SU-DHL-6 (cell line): Measurements from ENCODE around the gene ECI2.

Experiments
- H2AFZ ChIP-seq: fragments of 200-600 bp; sonication (generic); 2 replicates; pipeline ENCODE4 v1.6.1; 2014; ENCODE audit warnings: low read depth, mild to moderate bottlenecking, moderate library complexity, mixed read lengths, antibody characterized with exemption, low read length; ENCODE audit not compliant: severe bottlenecking
- H3F3A ChIP-seq: fragments of 200-600 bp; shearing (Covaris generic); 2 replicates; pipeline ENCODE4 v1.6.0; 2016; ENCODE audit warnings: antibody characterized with exemption, mild to moderate bottlenecking; ENCODE audit not compliant: insufficient read depth
- H3K27ac ChIP-seq: fragments of 200-600 bp; sonication (generic); 2 replicates; pipeline ENCODE4 v1.5.1; 2016; ENCODE audit warnings: low read depth, mild to moderate bottlenecking, low read length, moderate library complexity, mixed read lengths
- H3K27me3 ChIP-seq: fragments of 200-600 bp; sonication (generic), shearing (Covaris generic); 2 replicates; pipeline ENCODE4 v1.6.0; 2014; ENCODE audit warnings: mild to moderate bottlenecking, low read length
- H3K36me3 ChIP-seq: fragments of 200-600 bp; sonication (generic); 2 replicates; pipeline ENCODE4 v1.6.1; 2014; ENCODE audit warnings: mild to moderate bottlenecking, low read length, mixed read lengths
- H3K4me2 ChIP-seq: fragments of 300-600, 200-600 bp; shearing (Covaris generic), sonication (generic); 2 replicates; pipeline ENCODE4 v1.6.0; 2014; ENCODE audit warnings: low read length, low read depth, mild to moderate bottlenecking; ENCODE audit not compliant: poor library complexity, severe bottlenecking
- H3K4me3 ChIP-seq: fragments of 200-600 bp; sonication (generic); 2 replicates; pipeline ENCODE4 v1.5.1; 2014; ENCODE audit warnings: antibody characterized with exemption, low read length, mild to moderate bottlenecking, mixed read lengths; ENCODE audit not compliant: insufficient read depth, poor library complexity, severe bottlenecking
- H3K79me2 ChIP-seq: fragments of 200-600 bp; sonication (generic); 2 replicates; pipeline ENCODE4 v1.6.1; 2014; ENCODE audit warnings: mild to moderate bottlenecking, low read length, moderate library complexity; ENCODE audit not compliant: insufficient read depth
- H3K9ac ChIP-seq: fragments of 200-600 bp; sonication (generic); 2 replicates; pipeline ENCODE4 v1.7.0; 2014; ENCODE audit warnings: mild to moderate bottlenecking, low read length
- H3K9me2 ChIP-seq: fragments of 200-600 bp; sonication (generic); replicated peaks from 2 replicates; pipeline ENCODE4 v1.6.1; 2014; ENCODE audit warnings: low read length; ENCODE audit not compliant: insufficient read depth
- H3K9me3 ChIP-seq: fragments of 200-600 bp; sonication (generic); 2 replicates; pipeline ENCODE4 v1.6.1; 2014; ENCODE audit warnings: low read length, mixed read lengths; ENCODE audit not compliant: insufficient read depth
- H4K20me1 ChIP-seq: fragments of 200-600 bp; sonication (generic); 2 replicates; pipeline ENCODE4 v1.6.1; 2014; ENCODE audit warnings: low read depth, mild to moderate bottlenecking, antibody characterized with exemption, low read length, moderate library complexity, mixed read lengths
- EZH2phosphoT487 ChIP-seq: fragments of 200-600 bp; sonication (generic), shearing (Covaris generic); conservative IDR thresholded peaks from 2 replicates; pipeline ENCODE4 v1.6.1; 2018; ENCODE audit warnings: mild to moderate bottlenecking, antibody characterized with exemption, low read length, moderate library complexity, mixed read lengths
- TF ChIP-seq, protein P1 (sequence below): fragments of 200-600 bp; sonication (generic); IDR thresholded peaks from one replicate; pipeline ENCODE4 v1.5.1; 2017; ENCODE audit warnings: antibody characterized with exemption, mild to moderate bottlenecking, low read length, moderate library complexity; ENCODE audit not compliant: insufficient read depth, poor library complexity, severe bottlenecking

Gene ECI2

GRCh38 chr6:4115741-4116140 is 19.6 kb downstream of the ECI2 start:
- Histone ChIP-seq H3K27ac (no peak overlapping the region), H3K9me3 (no peaks in the 10 kb centered on the region), H3K79me2 (no peaks in the 10 kb centered on the region), H3K4me3 (no peak overlapping the region), H3K4me2 (no peak overlapping the region), H4K20me1 (no peaks in the 10 kb centered on the region), H3K36me3 (no peaks in the 10 kb centered on the region), H3F3A (no peaks in the 10 kb centered on the region), H2AFZ (no peak overlapping the region), H3K9me2 (no peaks in the 10 kb centered on the region), H3K9ac (no peak overlapping the region), H3K27me3 (no peaks in the 10 kb centered on the region)
- TF ChIP-seq, protein P1, sequence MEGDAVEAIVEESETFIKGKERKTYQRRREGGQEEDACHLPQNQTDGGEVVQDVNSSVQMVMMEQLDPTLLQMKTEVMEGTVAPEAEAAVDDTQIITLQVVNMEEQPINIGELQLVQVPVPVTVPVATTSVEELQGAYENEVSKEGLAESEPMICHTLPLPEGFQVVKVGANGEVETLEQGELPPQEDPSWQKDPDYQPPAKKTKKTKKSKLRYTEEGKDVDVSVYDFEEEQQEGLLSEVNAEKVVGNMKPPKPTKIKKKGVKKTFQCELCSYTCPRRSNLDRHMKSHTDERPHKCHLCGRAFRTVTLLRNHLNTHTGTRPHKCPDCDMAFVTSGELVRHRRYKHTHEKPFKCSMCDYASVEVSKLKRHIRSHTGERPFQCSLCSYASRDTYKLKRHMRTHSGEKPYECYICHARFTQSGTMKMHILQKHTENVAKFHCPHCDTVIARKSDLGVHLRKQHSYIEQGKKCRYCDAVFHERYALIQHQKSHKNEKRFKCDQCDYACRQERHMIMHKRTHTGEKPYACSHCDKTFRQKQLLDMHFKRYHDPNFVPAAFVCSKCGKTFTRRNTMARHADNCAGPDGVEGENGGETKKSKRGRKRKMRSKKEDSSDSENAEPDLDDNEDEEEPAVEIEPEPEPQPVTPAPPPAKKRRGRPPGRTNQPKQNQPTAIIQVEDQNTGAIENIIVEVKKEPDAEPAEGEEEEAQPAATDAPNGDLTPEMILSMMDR, result no peak
- TF ChIP-seq EZH2phosphoT487, result no peak

- Histone ChIP-seq H3K9me3 (no peaks in the 10 kb centered on the region), H3K27ac (no peak overlapping the region), H3K36me3 (no peaks in the 10 kb centered on the region), H3K79me2 (no peaks in the 10 kb centered on the region), H2AFZ (no peak overlapping the region), H3K9me2 (no peaks in the 10 kb centered on the region), H3K27me3 (no peaks in the 10 kb centered on the region), H3F3A (no peaks in the 10 kb centered on the region), H4K20me1 (no peaks in the 10 kb centered on the region), H3K4me2 (no peak overlapping the region), H3K9ac (no peak overlapping the region), H3K4me3 (no peak overlapping the region)
- TF ChIP-seq, protein P1, result no peak
- no peak for TF ChIP-seq EZH2phosphoT487
Measured at GRCh38 chr6:4114123-4114522, 21.3 kb downstream of the ECI2 start.

- Histone ChIP-seq H4K20me1 (no peaks in the 10 kb centered on the region), H3K4me3 (no peak overlapping the region), H3K9ac (no peak overlapping the region), H3K36me3 (no peaks in the 10 kb centered on the region), H3K27me3 (no peaks in the 10 kb centered on the region), H3K4me2 (no peak overlapping the region), H2AFZ (no peak overlapping the region), H3K79me2 (no peaks in the 10 kb centered on the region), H3K27ac (no peak overlapping the region), H3K9me3 (no peaks in the 10 kb centered on the region), H3K9me2 (no peaks in the 10 kb centered on the region), H3F3A (no peaks in the 10 kb centered on the region)
- no peak for TF ChIP-seq EZH2phosphoT487
- TF ChIP-seq, protein P1, result no peak
Measured at GRCh38 chr6:4113649-4114048, 21.7 kb downstream of the ECI2 start.
